Endodermal cell (in vitro differentiated cells): ENCODE measurements around the gene ZNF513. TPM values are rescaled to one million over a fixed set of nuclear protein-coding genes. Genes with fewer than 3 reads are reported as not detected.

Source experiments
- DNase-seq: peaks from one replicate; pipeline ENCODE4 v3.0.0-alpha.2; 2017
- H3K27ac ChIP-seq: 2 replicates; pipeline ENCODE4 v1.5.1; 2013; ENCODE audit warnings: mild to moderate bottlenecking, low read depth, low read length, moderate library complexity
- H3K27me3 ChIP-seq: 2 replicates; pipeline ENCODE4 v1.6.1; 2013; ENCODE audit warnings: mild to moderate bottlenecking, low read length, moderate library complexity; ENCODE audit not compliant: insufficient read depth, control insufficient read depth, poor library complexity, severe bottlenecking
- H3K36me3 ChIP-seq: 2 replicates; pipeline ENCODE4 v1.7.0; 2013; ENCODE audit warnings: mild to moderate bottlenecking, low read length, moderate library complexity; ENCODE audit not compliant: control insufficient read depth, insufficient read depth
- H3K4me1 ChIP-seq: one replicate; pipeline ENCODE4 v1.7.0; 2013; ENCODE audit warnings: low read length; ENCODE audit not compliant: control insufficient read depth, insufficient read depth
- H3K4me3 ChIP-seq: 2 replicates; pipeline ENCODE4 v1.5.1; 2013; ENCODE audit warnings: mild to moderate bottlenecking, low read length, moderate library complexity
- H3K9ac ChIP-seq: 2 replicates; pipeline ENCODE4 v1.6.1; 2013; ENCODE audit warnings: mild to moderate bottlenecking, low read length, moderate library complexity; ENCODE audit not compliant: poor library complexity, severe bottlenecking; ENCODE audit errors: extremely low read depth
- H3K9me3 ChIP-seq: 2 replicates; pipeline ENCODE4 v1.6.1; 2013; ENCODE audit warnings: mild to moderate bottlenecking, low read length, moderate library complexity; ENCODE audit not compliant: control insufficient read depth
- H3K27ac Mint-ChIP-seq: 2 replicates; pipeline ENCODE4 v1.8.0; 2020; ENCODE audit warnings: mixed read lengths
- H3K27me3 Mint-ChIP-seq: 2 replicates; pipeline ENCODE4 v1.8.0; 2021; ENCODE audit warnings: mild to moderate bottlenecking, mixed read lengths; ENCODE audit not compliant: insufficient read depth
- H3K36me3 Mint-ChIP-seq: 2 replicates; pipeline ENCODE4 v1.8.0; 2020; ENCODE audit warnings: low read depth, mixed read lengths
- H3K4me1 Mint-ChIP-seq: 2 replicates; pipeline ENCODE4 v1.8.0; 2020; ENCODE audit warnings: mixed read lengths
- H3K4me3 Mint-ChIP-seq: 2 replicates; pipeline ENCODE4 v1.8.0; 2020; ENCODE audit warnings: mild to moderate bottlenecking, moderate library complexity, mixed read lengths
- H3K9me3 Mint-ChIP-seq: 2 replicates; pipeline ENCODE4 v1.8.0; 2020; ENCODE audit warnings: mild to moderate bottlenecking, mixed read lengths
- CTCF ChIP-seq: fragments of 200-600 bp; sonication (generic); conservative IDR thresholded peaks from 2 replicates; pipeline ENCODE4 v1.5.0; 2021; ENCODE audit warnings: antibody characterized with exemption, mild to moderate bottlenecking
- WGBS, 2 experiments: methylation state at CpG; one replicate each; pipeline versions ENCODE4 v1.1.5 to v1.1.7; 2013; ENCODE audit warnings: missing lambda C conversion rate in 2 of 2, mixed read lengths in 1 of 2; ENCODE audit not compliant: insufficient coverage in 1 of 2, insufficient read length in 1 of 2; 5-methylcytosine and 5-hydroxymethylcytosine counted together
- total RNA-seq, 2 donors: library from RNA; stranded (reverse); fragmentation: NEBNext Ultra II Directional in 1 of 2; extraction: Animal tissue kit (Norgen Biotek cat#: 25700) in 1 of 2; gene quantifications; 2 replicates in 1 of 2; 3 replicates in 1 of 2; pipeline ENCODE4 v1.2.1, GENCODE V29; 2021

The ZNF513 gene
- total RNA-seq, 2 donors from 2014 or later: 30.7 to 32.5 TPM

GRCh38 chr2:27408601-27409320, 28.2 kb upstream of the ZNF513 start:
- Mint-ChIP-seq H3K4me3 (peak overlapping the region; percentile 78), H3K36me3 (peaks cover 23% of the 10 kb centered on the region), H3K27me3 (peaks cover 1% of the 10 kb centered on the region), H3K27ac (peak overlapping the region; percentile 83), H3K9me3 (peaks cover 7% of the 10 kb centered on the region), H3K4me1 (peaks cover 12% of the 10 kb centered on the region)
- H3K27me3 ChIP-seq: peaks cover 9% of the 10 kb centered on the region
- H3K27ac ChIP-seq: peak overlapping the region; percentile 84
- no peaks in the 10 kb centered on the region for H3K9me3 ChIP-seq
- no peak for TF ChIP-seq CTCF
- WGBS, 2 experiments: 0% methylated on average over 15 to 33 of the region's 33 CpGs
- peak overlapping the region; percentile 80 for H3K9ac ChIP-seq
- peaks cover 14% of the 10 kb centered on the region for H3K36me3 ChIP-seq
- H3K4me3 ChIP-seq: peak overlapping the region; percentile 94
- H3K4me1 ChIP-seq: no peaks in the 10 kb centered on the region
- no peak for DNase-seq

GRCh38 chr2:27407798-27408491, 27.4 kb upstream of the ZNF513 start:
- H3K27me3 Mint-ChIP-seq: peaks cover under 1% of the 10 kb centered on the region
- 44 to 53% methylated on average over 10 to 15 of the region's 16 CpGs for WGBS, 2 experiments
- Histone ChIP-seq H3K27me3 (peaks cover 9% of the 10 kb centered on the region), H3K27ac (no peak overlapping the region), H3K36me3 (peaks cover 21% of the 10 kb centered on the region), H3K9ac (peak overlapping the region; percentile 80), H3K9me3 (no peaks in the 10 kb centered on the region), H3K4me3 (peak overlapping the region; percentile 94), H3K4me1 (no peaks in the 10 kb centered on the region)
- peaks cover 7% of the 10 kb centered on the region for H3K9me3 Mint-ChIP-seq
- DNase-seq: peak; percentile 80
- peaks cover 26% of the 10 kb centered on the region for H3K36me3 Mint-ChIP-seq
- TF ChIP-seq CTCF: peak; percentile 83
- H3K4me1 Mint-ChIP-seq: peaks cover 12% of the 10 kb centered on the region
- H3K27ac Mint-ChIP-seq: peak overlapping the region; percentile 83
- peak overlapping the region; percentile 78 for H3K4me3 Mint-ChIP-seq

DNA sequence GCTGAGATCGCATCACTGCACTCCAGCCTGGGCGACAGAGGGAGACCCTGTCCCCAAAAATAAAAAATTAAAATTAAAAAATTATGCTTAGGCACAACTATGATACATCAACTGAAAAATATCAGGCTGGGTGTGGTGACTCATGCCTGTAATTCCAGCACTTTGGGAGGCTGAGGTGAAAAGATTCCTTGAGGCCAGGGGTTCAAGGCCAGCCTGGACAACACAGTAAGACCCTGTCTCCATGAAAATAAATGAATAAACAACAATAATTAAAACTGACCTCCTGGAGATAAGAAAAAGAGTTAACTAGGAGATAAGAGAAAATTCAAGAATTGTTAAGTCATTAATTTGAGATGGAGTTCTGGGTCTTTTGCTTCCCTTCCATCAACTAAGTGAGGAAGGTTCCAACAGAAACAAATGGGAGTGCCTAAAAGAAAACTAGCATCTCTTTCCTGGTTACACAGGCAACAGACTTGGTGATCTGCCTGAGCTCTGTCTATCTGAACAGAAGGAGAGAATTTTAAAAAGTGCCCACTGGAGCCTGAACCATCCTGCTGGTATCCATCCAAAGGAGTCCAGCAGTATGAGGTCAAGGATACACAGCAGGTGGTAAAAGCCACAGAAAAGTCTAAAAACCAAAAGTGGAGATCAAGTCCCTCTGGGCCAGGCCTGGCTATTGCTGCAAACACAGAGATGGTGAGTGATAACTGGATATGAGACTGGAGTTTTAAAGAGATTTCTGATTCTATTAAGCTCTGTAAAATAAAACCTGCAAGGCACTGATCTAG, 20.0 kb upstream of the ZNF513 start:
- 92 to 94% methylated on average over 2 of the region's 2 CpGs for WGBS, 2 experiments
- Histone ChIP-seq H3K27me3 (no peaks in the 10 kb centered on the region), H3K27ac (no peak overlapping the region), H3K4me3 (no peak overlapping the region), H3K9ac (no peak overlapping the region), H3K9me3 (no peaks in the 10 kb centered on the region), H3K36me3 (peaks cover 41% of the 10 kb centered on the region), H3K4me1 (no peaks in the 10 kb centered on the region)
- Mint-ChIP-seq H3K36me3 (peaks cover 25% of the 10 kb centered on the region), H3K27me3 (no peaks in the 10 kb centered on the region), H3K27ac (no peak overlapping the region), H3K4me1 (peaks cover 3% of the 10 kb centered on the region), H3K9me3 (no peaks in the 10 kb centered on the region), H3K4me3 (no peak overlapping the region)
- no peak for TF ChIP-seq CTCF
- DNase-seq: no peak
